NB4 (cell line): ENCODE data around the gene HNF1B.

Experiments
- CTCF ChIP-seq: IDR thresholded peaks from one replicate; pipeline ENCODE4 v1.5.1; 2012; ENCODE audit warnings: low read depth, low read length
- MAX ChIP-seq: IDR thresholded peaks from 2 replicates; pipeline ENCODE4 v1.6.1; 2011; ENCODE audit warnings: low read depth, low read length

DNA sequence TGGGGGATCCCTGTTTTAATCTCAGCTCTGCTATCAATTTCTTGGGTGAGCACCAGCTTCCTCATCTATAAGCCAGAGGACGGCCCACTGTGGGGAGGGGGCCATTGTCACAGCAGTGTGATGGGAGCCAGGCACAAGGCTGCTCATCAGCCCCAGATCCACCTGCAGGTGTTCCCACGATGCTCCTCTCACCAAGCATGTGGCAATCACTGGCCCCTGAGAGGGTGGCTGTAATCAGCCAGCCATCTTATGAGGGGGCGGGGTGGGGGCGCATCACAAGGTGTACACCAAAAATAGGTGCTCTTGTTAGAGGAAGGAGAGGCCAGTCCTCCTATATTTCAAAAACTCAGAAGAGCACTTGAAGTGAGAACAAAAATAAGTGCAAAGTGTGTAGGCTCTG lies 31.2 kb downstream of the HNF1B start:
- TF ChIP-seq MAX, result no peak
- no peak for TF ChIP-seq CTCF
